ENCODE data around the gene POLR2A. TPM values are rescaled to one million over a fixed set of nuclear protein-coding genes. Genes with fewer than 3 reads are reported as not detected.
A peak's percentile ranks its signal among the peaks of the same experiment; 100 is the strongest.

POLR2A gene
- total and polyA plus RNA-seq, 2 of the 13 experiments (the other 11 are each of a cell fraction or from before 2014, with no cell fraction given): 17.8 to 18.3 TPM

GRCh38 chr17:7499161-7499560 is 15.0 kb downstream of the POLR2A start:
- 88% methylated on average over 10 of the region's 11 CpGs for WGBS (ENCODE audit: low lambda C conversion rate)
- ChIA-PET CTCF (ENCODE audit: low intra/inter-chr PET ratio, low total read pairs) (no interaction called here), POLR2A (interaction anchor here (0.7 kb wide), 1 partner anchor 107 kb away, joined by 3 read pairs; no protein-coding TSS in a partner anchor)
- in situ Hi-C loops (cut with HindIII; ENCODE audit: extremely low pct_ligation_motif_present, low pct_unique_long_range_greater_than_20kb) (no loop called here), intact Hi-C loops (cut with micrococcal nuclease; ENCODE audit: unreplicated experiment) (no loop called here)
- H3K4me2 ChIP-seq (ENCODE audit: low read depth, low read length): no peak overlapping the region
- no peak for FAIRE-seq
- no peak overlapping the region for H3K4me3 ChIP-seq (replicated peaks in 1 of 3; ENCODE audit: insufficient read depth in 1 of 3, low read depth in 2 of 3, low read length in 3 of 3)
- no peak for TF ChIP-seq ZNF558 (CRISPR knock-in tag; IDR thresholded peaks at IDR 0.05; ENCODE audit: borderline replicate concordance)
- peak; percentile 64 for TF ChIP-seq RBM22 (optimal IDR thresholded peaks at IDR 0.05; ENCODE audit: low read length)
- no peak overlapping the region for H2AFZ ChIP-seq (ENCODE audit: low read length)
- no peaks in the 10 kb centered on the region for H3K9me3 ChIP-seq (ENCODE audit: low read length)
- peaks cover 16% of the 10 kb centered on the region for H3K79me2 ChIP-seq (ENCODE audit: insufficient read depth, low read length)
- H4K20me1 ChIP-seq (ENCODE audit: insufficient read depth, low read length): peaks cover 14% of the 10 kb centered on the region; the same call in 1 of the 2 replicates
- no TSS peak for BruUV-seq (replicated peaks)
- H3K27me3 ChIP-seq (ENCODE audit: control insufficient read depth in 1 of 2, insufficient read depth in 2 of 2, low read length in 2 of 2): no peaks in the 10 kb centered on the region
- H3K36me3 ChIP-seq (replicated peaks in 1 of 2; ENCODE audit: control insufficient read depth in 1 of 2, insufficient read depth in 2 of 2, low read length in 2 of 2): peaks cover 67 to 85% of the 10 kb centered on the region in 2 experiments
- DNase-seq (ENCODE audit: low spot score): no peak
- ATAC-seq: no peak
- no peaks in the 10 kb centered on the region for H3K4me1 ChIP-seq (ENCODE audit: insufficient read depth, low read length)
- no peak overlapping the region for H3K9ac ChIP-seq (ENCODE audit: insufficient read depth, low read depth, low read length)
- no peak overlapping the region for H3K27ac ChIP-seq (ENCODE audit: extremely low read length, insufficient read depth, low read length)

- Histone ChIP-seq H3K4me3 (replicated peaks in 1 of 3; ENCODE audit: insufficient read depth in 1 of 3, low read depth in 2 of 3, low read length in 3 of 3) (no peak overlapping the region), H3K79me2 (ENCODE audit: insufficient read depth, low read length) (no peaks in the 10 kb centered on the region), H3K9me3 (ENCODE audit: low read length) (no peaks in the 10 kb centered on the region), H3K4me1 (ENCODE audit: insufficient read depth, low read length) (no peaks in the 10 kb centered on the region), H4K20me1 (ENCODE audit: insufficient read depth, low read length) (no peaks in the 10 kb centered on the region), H3K9ac (ENCODE audit: insufficient read depth, low read depth, low read length) (no peak overlapping the region), H3K27ac (ENCODE audit: extremely low read length, insufficient read depth, low read length) (no peak overlapping the region), H3K27me3 (ENCODE audit: control insufficient read depth in 1 of 2, insufficient read depth in 2 of 2, low read length in 2 of 2) (no peaks in the 10 kb centered on the region), H3K4me2 (ENCODE audit: low read depth, low read length) (no peak overlapping the region), H3K36me3 (replicated peaks in 1 of 2; ENCODE audit: control insufficient read depth in 1 of 2, insufficient read depth in 2 of 2, low read length in 2 of 2) (peaks cover 58 to 86% of the 10 kb centered on the region in 2 experiments), H2AFZ (ENCODE audit: low read length) (no peak overlapping the region)
- CTCF ChIA-PET (ENCODE audit: low intra/inter-chr PET ratio, low total read pairs): interaction anchor here (0.7 kb wide), 1 partner anchor 144 kb away, joined by 3 read pairs; no protein-coding TSS in a partner anchor
- in situ Hi-C loops (cut with HindIII; ENCODE audit: extremely low pct_ligation_motif_present, low pct_unique_long_range_greater_than_20kb): no loop called here
- DNase-seq (ENCODE audit: low spot score) (no peak), FAIRE-seq (no peak), ATAC-seq (no peak)
- intact Hi-C loops (cut with micrococcal nuclease; ENCODE audit: unreplicated experiment): loop anchor here (5.0 kb wide), 1 partner anchor 144 kb away; the partner anchor contains the start of gene TMEM95
- 87% methylated on average over 14 of the region's 14 CpGs for WGBS (ENCODE audit: low lambda C conversion rate)
- BruUV-seq (replicated peaks): no TSS peak
- POLR2A ChIA-PET: no interaction called here
- TF ChIP-seq ZNF577 (CRISPR knock-in tag; IDR thresholded peaks at IDR 0.05; ENCODE audit: borderline replicate concordance, low read depth) (no peak), HOXA7 (CRISPR knock-in tag; IDR thresholded peaks at IDR 0.05) (no peak), TFDP2 (CRISPR knock-in tag; IDR thresholded peaks at IDR 0.05) (no peak), AGO2 (optimal IDR thresholded peaks at IDR 0.05; ENCODE audit: low read depth, low read length) (no peak), MIER3 (CRISPR knock-in tag; IDR thresholded peaks at IDR 0.05; ENCODE audit: borderline replicate concordance) (no peak), ZNF224 (CRISPR knock-in tag; IDR thresholded peaks at IDR 0.05) (no peak), SOX6 (IDR thresholded peaks at IDR 0.05) (no peak), SOX6 (CRISPR knock-in tag; IDR thresholded peaks at IDR 0.05) (no peak), ZFY (CRISPR knock-in tag; IDR thresholded peaks at IDR 0.05) (no peak), SUZ12 (IDR thresholded peaks at IDR 0.05; ENCODE audit: low read depth, low read length) (no peak), TSC22D2 (CRISPR knock-in tag; IDR thresholded peaks at IDR 0.05; ENCODE audit: borderline replicate concordance) (no peak), SETDB1 (CRISPR knock-in tag; IDR thresholded peaks at IDR 0.05; ENCODE audit: borderline replicate concordance) (no peak), SIN3A (IDR thresholded peaks at IDR 0.05; ENCODE audit: borderline replicate concordance, low read depth, low read length) (no peak), ZNF460 (CRISPR knock-in tag; IDR thresholded peaks at IDR 0.05; ENCODE audit: borderline replicate concordance) (no peak), GABPB1 (CRISPR knock-in tag; IDR thresholded peaks at IDR 0.05) (no peak), NR2F2 (IDR thresholded peaks at IDR 0.05; ENCODE audit: borderline replicate concordance, low read depth) (no peak), TFAP4 (IDR thresholded peaks at IDR 0.05; ENCODE audit: borderline replicate concordance, low read depth) (no peak), RAD21 (CRISPR knock-in tag; IDR thresholded peaks at IDR 0.05) (no peak)
Measured at GRCh38 chr17:7501729-7502128, 17.6 kb downstream of the POLR2A start.

All from HepG2 (cell line).